ENCODE measurements around the gene ADH1A.
"Not testable (repeated sequence)": the region's sequence is repeated elsewhere in the genome, so short reads cannot be mapped to it uniquely, and the experiment has no call there.

The ADH1A gene

GRCh38 chr4:99321241-99322191, 30.7 kb upstream of the ADH1A start, which contains the start of gene ADH1B:
Gene ADH1B, minus strand, starts transcription at chr4:99321401. Its CDS starts 70 bp downstream, at chr4:99321331.
- H3K9me2 ChIP-seq (replicated peaks; ENCODE audit: insufficient read depth, low read length), result no peaks in the 10 kb centered on the region
- H3K27me3 ChIP-seq (ENCODE audit: low read length), result no peaks in the 10 kb centered on the region
- no peaks in the 10 kb centered on the region for H3F3A ChIP-seq (ENCODE audit: insufficient read depth)
- H3K9ac ChIP-seq (ENCODE audit: low read length), result no peak within 1 kb of the TSS
- H3K36me3 ChIP-seq (ENCODE audit: low read length), result no peaks in the 10 kb centered on the region
- TF ChIP-seq CTCF (IDR thresholded peaks at IDR 0.05; ENCODE audit: insufficient read depth, low read length, poor library complexity, severe bottlenecking), result no peak
- no peak for TF ChIP-seq EZH2phosphoT487 (conservative IDR thresholded peaks at IDR 0.05; ENCODE audit: low read length)
- no peak within 1 kb of the TSS for H3K4me3 ChIP-seq (ENCODE audit: insufficient read depth, low read length, poor library complexity, severe bottlenecking)
- no peaks in the 10 kb centered on the region for H4K20me1 ChIP-seq (ENCODE audit: low read depth, low read length)
- H3K4me2 ChIP-seq (ENCODE audit: low read depth, low read length, poor library complexity, severe bottlenecking), result no peak within 1 kb of the TSS
- H3K9me3 ChIP-seq (ENCODE audit: insufficient read depth, low read length), result no peaks in the 10 kb centered on the region
- H3K79me2 ChIP-seq (ENCODE audit: insufficient read depth, low read length), result no peaks in the 10 kb centered on the region
- H2AFZ ChIP-seq (ENCODE audit: low read depth, low read length, severe bottlenecking), result no peak within 1 kb of the TSS
- no peak within 1 kb of the TSS for H3K27ac ChIP-seq (ENCODE audit: low read depth, low read length)

GRCh38 chr4:99317811-99318210, 27.0 kb upstream of the ADH1A start:
- not testable (repeated sequence) for H3K27ac ChIP-seq (ENCODE audit: low read depth, low read length); H3K27me3 ChIP-seq (ENCODE audit: low read length); H3F3A ChIP-seq (ENCODE audit: insufficient read depth); H3K36me3 ChIP-seq (ENCODE audit: low read length); H3K4me2 ChIP-seq (ENCODE audit: low read depth, low read length, poor library complexity, severe bottlenecking); H4K20me1 ChIP-seq (ENCODE audit: low read depth, low read length); H2AFZ ChIP-seq (ENCODE audit: low read depth, low read length, severe bottlenecking); H3K9ac ChIP-seq (ENCODE audit: low read length); H3K79me2 ChIP-seq (ENCODE audit: insufficient read depth, low read length); H3K9me2 ChIP-seq (replicated peaks; ENCODE audit: insufficient read depth, low read length); H3K9me3 ChIP-seq (ENCODE audit: insufficient read depth, low read length); H3K4me3 ChIP-seq (ENCODE audit: insufficient read depth, low read length, poor library complexity, severe bottlenecking)

GRCh38 chr4:99317354-99317753, 26.6 kb upstream of the ADH1A start:
- Histone ChIP-seq H3K4me3 (ENCODE audit: insufficient read depth, low read length, poor library complexity, severe bottlenecking) (no peak overlapping the region), H4K20me1 (ENCODE audit: low read depth, low read length) (no peaks in the 10 kb centered on the region), H3K27ac (ENCODE audit: low read depth, low read length) (no peak overlapping the region), H3F3A (ENCODE audit: insufficient read depth) (no peaks in the 10 kb centered on the region), H3K27me3 (ENCODE audit: low read length) (no peaks in the 10 kb centered on the region), H3K9me3 (ENCODE audit: insufficient read depth, low read length) (no peaks in the 10 kb centered on the region), H3K9me2 (replicated peaks; ENCODE audit: insufficient read depth, low read length) (no peaks in the 10 kb centered on the region), H2AFZ (ENCODE audit: low read depth, low read length, severe bottlenecking) (no peak overlapping the region), H3K36me3 (ENCODE audit: low read length) (no peaks in the 10 kb centered on the region), H3K79me2 (ENCODE audit: insufficient read depth, low read length) (no peaks in the 10 kb centered on the region), H3K4me2 (ENCODE audit: low read depth, low read length, poor library complexity, severe bottlenecking) (no peak overlapping the region), H3K9ac (ENCODE audit: low read length) (no peak overlapping the region)
- no peak for TF ChIP-seq CTCF (IDR thresholded peaks at IDR 0.05; ENCODE audit: insufficient read depth, low read length, poor library complexity, severe bottlenecking)
- TF ChIP-seq EZH2phosphoT487 (conservative IDR thresholded peaks at IDR 0.05; ENCODE audit: low read length), result no peak

- no peaks in the 10 kb centered on the region for H3K9me2 ChIP-seq (replicated peaks; ENCODE audit: insufficient read depth, low read length)
- H3K4me2 ChIP-seq (ENCODE audit: low read depth, low read length, poor library complexity, severe bottlenecking), result no peak overlapping the region
- no peak overlapping the region for H3K9ac ChIP-seq (ENCODE audit: low read length)
- H2AFZ ChIP-seq (ENCODE audit: low read depth, low read length, severe bottlenecking), result no peak overlapping the region
- H3K36me3 ChIP-seq (ENCODE audit: low read length), result no peaks in the 10 kb centered on the region
- no peaks in the 10 kb centered on the region for H3K79me2 ChIP-seq (ENCODE audit: insufficient read depth, low read length)
- no peaks in the 10 kb centered on the region for H3F3A ChIP-seq (ENCODE audit: insufficient read depth)
- no peaks in the 10 kb centered on the region for H3K9me3 ChIP-seq (ENCODE audit: insufficient read depth, low read length)
- no peak overlapping the region for H3K4me3 ChIP-seq (ENCODE audit: insufficient read depth, low read length, poor library complexity, severe bottlenecking)
- H3K27me3 ChIP-seq (ENCODE audit: low read length), result no peaks in the 10 kb centered on the region
- H4K20me1 ChIP-seq (ENCODE audit: low read depth, low read length), result no peaks in the 10 kb centered on the region
- TF ChIP-seq EZH2phosphoT487 (conservative IDR thresholded peaks at IDR 0.05; ENCODE audit: low read length), result no peak
- TF ChIP-seq CTCF (IDR thresholded peaks at IDR 0.05; ENCODE audit: insufficient read depth, low read length, poor library complexity, severe bottlenecking), result no peak
- H3K27ac ChIP-seq (ENCODE audit: low read depth, low read length), result no peak overlapping the region
Observed at GRCh38 chr4:99315839-99316238, 25.1 kb upstream of the ADH1A start.
